ENCODE measurements around the gene IBA57. TPM values are rescaled to one million over a fixed set of nuclear protein-coding genes. Genes with fewer than 3 reads are reported as not detected.

Gene IBA57
- polyA plus RNA-seq, 1 of the 3 experiments (the other 2 are of a cell fraction) = 1.8 TPM

DNA sequence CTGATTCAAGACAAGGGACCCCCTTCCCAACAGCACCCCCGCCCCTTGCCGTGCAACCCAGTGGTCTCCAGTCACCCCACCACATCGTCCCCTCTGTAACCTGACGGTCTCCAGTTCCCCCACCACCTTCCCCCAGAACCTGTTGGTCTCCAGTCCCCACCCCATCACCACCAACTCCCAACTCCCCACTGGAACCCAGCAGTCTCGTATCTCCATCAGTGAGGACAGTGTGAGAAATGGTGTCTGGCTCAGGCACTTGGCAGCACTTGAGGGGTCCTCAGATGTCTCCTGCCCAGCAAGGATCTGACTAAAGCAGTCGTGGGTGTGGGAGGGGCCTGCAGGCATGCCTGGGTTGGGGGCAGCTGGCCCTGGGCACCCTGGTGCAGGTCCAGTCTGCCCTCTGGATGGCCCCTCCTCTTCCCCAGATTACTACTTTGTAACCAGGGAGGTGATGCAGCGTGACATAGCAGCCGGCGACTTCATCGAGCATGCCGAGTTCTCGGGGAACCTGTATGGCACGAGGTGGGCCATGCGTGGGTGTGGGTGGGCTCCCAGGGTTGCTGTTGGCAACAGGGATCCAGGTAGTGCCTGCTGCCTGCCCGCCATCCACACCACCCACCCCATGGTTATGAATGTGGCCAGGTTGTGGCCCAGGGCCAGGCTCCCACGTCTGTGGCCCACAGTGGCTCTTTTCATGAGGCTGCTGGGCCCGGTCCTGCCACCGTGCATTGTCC is 19.0 kb upstream of the IBA57 start:
- Histone ChIP-seq H3F3A (replicated peaks; ENCODE audit: insufficient read depth) (no peaks in the 10 kb centered on the region), H3K9me2 (no peaks in the 10 kb centered on the region), H3K36me3 (replicated peaks in 1 of 2; ENCODE audit: control insufficient read depth in 1 of 2, insufficient read depth in 2 of 2, low read length in 1 of 2) (peaks cover 4 to 36% of the 10 kb centered on the region in 2 experiments), H4K20me1 (ENCODE audit: insufficient read depth) (peaks cover 61% of the 10 kb centered on the region), H3K4me3 (ENCODE audit: low read depth in 2 of 2, low read length in 1 of 2) (no peak overlapping the region), H2AFZ (ENCODE audit: low read depth) (no peak overlapping the region), H3K9ac (no peak overlapping the region), H3K27me3 (ENCODE audit: insufficient read depth) (no peaks in the 10 kb centered on the region), H3K9me3 (no peaks in the 10 kb centered on the region), H3K79me2 (ENCODE audit: insufficient read depth) (peaks cover 55% of the 10 kb centered on the region), H3K4me1 (ENCODE audit: control insufficient read depth in 1 of 2, insufficient read depth in 2 of 2, low read depth in 1 of 2, low read length in 1 of 2) (peaks cover 19 to 26% of the 10 kb centered on the region in 2 experiments; a peak in 2 of 4 replicates), H3K27ac (ENCODE audit: low read depth in 2 of 2, low read length in 1 of 2) (no peak overlapping the region), H3K4me2 (no peak overlapping the region)
- no peak for TF ChIP-seq FOSL2 (IDR thresholded peaks at IDR 0.05; ENCODE audit: borderline replicate concordance, low read depth)
- TF ChIP-seq SMC3 (IDR thresholded peaks at IDR 0.05; ENCODE audit: low read depth, low read length) = no peak
- no peak for TF ChIP-seq TCF12 (IDR thresholded peaks at IDR 0.05)
- TF ChIP-seq ELF1 (IDR thresholded peaks at IDR 0.05) = no peak
- TF ChIP-seq RAD21 (IDR thresholded peaks at IDR 0.05; ENCODE audit: low read length) = no peak
- no peak for TF ChIP-seq RFX5 (IDR thresholded peaks at IDR 0.05; ENCODE audit: low read length)
- TF ChIP-seq, protein P1, sequence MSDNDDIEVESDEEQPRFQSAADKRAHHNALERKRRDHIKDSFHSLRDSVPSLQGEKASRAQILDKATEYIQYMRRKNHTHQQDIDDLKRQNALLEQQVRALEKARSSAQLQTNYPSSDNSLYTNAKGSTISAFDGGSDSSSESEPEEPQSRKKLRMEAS (IDR thresholded peaks at IDR 0.05; ENCODE audit: low read depth) = no peak
- no peak for TF ChIP-seq SIN3A (IDR thresholded peaks at IDR 0.05; ENCODE audit: borderline replicate concordance, low read depth, low read length)
- no peak for TF ChIP-seq MXI1 (IDR thresholded peaks at IDR 0.05; ENCODE audit: low read depth, low read length)
- DNase-seq = peak; percentile 18
- ChIA-PET CTCF (interaction anchor here (5.4 kb wide), 1 partner anchor 19 kb away, joined by 24 read pairs; the partner anchor contains the start of gene IBA57), POLR2A (no interaction called here)
- 93% methylated on average over 12 of the region's 18 CpGs for WGBS (ENCODE audit: low lambda C conversion rate)

DNA sequence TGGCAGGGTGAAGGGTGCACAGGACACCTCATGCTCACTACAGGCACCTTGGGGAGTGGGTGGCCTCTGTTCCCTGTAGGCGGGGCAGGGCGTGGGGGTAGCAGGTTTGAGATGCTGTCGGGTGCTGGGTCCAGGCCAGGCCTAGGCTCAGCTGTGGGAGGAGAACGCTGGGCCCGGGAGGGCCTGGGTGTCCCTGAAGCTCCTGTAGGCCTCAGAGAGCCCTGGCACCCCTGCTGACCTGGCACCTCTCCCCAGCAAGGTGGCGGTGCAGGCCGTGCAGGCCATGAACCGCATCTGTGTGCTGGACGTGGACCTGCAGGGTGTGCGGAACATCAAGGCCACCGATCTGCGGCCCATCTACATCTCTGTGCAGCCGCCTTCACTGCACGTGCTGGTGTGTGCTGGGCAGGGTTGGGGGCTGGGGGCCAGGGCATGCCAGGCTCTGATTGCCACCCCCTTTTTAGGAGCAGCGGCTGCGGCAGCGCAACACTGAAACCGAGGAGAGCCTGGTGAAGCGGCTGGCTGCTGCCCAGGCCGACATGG is 18.4 kb upstream of the IBA57 start:
- peaks cover 54% of the 10 kb centered on the region for H4K20me1 ChIP-seq (ENCODE audit: insufficient read depth)

More for the DNA sequence above, 18.4 kb upstream of the IBA57 start:
- Histone ChIP-seq H3K4me1 (ENCODE audit: control insufficient read depth in 1 of 2, insufficient read depth in 2 of 2, low read depth in 1 of 2, low read length in 1 of 2) (peaks cover 12 to 20% of the 10 kb centered on the region in 2 experiments; a peak in 2 of 4 replicates), H3F3A (replicated peaks; ENCODE audit: insufficient read depth) (no peaks in the 10 kb centered on the region), H3K9me3 (no peaks in the 10 kb centered on the region), H3K36me3 (replicated peaks in 1 of 2; ENCODE audit: control insufficient read depth in 1 of 2, insufficient read depth in 2 of 2, low read length in 1 of 2) (peaks cover 0 to 36% of the 10 kb centered on the region in 2 experiments), H3K4me3 (ENCODE audit: low read depth in 2 of 2, low read length in 1 of 2) (no peak overlapping the region), H3K4me2 (no peak overlapping the region), H3K79me2 (ENCODE audit: insufficient read depth) (peaks cover 48% of the 10 kb centered on the region), H3K27ac (ENCODE audit: low read depth in 2 of 2, low read length in 1 of 2) (no peak overlapping the region), H2AFZ (ENCODE audit: low read depth) (no peak overlapping the region), H3K9ac (no peak overlapping the region), H3K27me3 (ENCODE audit: insufficient read depth) (no peaks in the 10 kb centered on the region), H3K9me2 (no peaks in the 10 kb centered on the region)
- CTCF ChIA-PET = interaction anchor here (5.4 kb wide), 1 partner anchor 19 kb away, joined by 24 read pairs; the partner anchor contains the start of gene IBA57
- DNase-seq = peak; percentile 22
- TF ChIP-seq TAF1 (IDR thresholded peaks at IDR 0.05; ENCODE audit: borderline replicate concordance, low read depth, low read length) = no peak
- TF ChIP-seq, protein P2, sequence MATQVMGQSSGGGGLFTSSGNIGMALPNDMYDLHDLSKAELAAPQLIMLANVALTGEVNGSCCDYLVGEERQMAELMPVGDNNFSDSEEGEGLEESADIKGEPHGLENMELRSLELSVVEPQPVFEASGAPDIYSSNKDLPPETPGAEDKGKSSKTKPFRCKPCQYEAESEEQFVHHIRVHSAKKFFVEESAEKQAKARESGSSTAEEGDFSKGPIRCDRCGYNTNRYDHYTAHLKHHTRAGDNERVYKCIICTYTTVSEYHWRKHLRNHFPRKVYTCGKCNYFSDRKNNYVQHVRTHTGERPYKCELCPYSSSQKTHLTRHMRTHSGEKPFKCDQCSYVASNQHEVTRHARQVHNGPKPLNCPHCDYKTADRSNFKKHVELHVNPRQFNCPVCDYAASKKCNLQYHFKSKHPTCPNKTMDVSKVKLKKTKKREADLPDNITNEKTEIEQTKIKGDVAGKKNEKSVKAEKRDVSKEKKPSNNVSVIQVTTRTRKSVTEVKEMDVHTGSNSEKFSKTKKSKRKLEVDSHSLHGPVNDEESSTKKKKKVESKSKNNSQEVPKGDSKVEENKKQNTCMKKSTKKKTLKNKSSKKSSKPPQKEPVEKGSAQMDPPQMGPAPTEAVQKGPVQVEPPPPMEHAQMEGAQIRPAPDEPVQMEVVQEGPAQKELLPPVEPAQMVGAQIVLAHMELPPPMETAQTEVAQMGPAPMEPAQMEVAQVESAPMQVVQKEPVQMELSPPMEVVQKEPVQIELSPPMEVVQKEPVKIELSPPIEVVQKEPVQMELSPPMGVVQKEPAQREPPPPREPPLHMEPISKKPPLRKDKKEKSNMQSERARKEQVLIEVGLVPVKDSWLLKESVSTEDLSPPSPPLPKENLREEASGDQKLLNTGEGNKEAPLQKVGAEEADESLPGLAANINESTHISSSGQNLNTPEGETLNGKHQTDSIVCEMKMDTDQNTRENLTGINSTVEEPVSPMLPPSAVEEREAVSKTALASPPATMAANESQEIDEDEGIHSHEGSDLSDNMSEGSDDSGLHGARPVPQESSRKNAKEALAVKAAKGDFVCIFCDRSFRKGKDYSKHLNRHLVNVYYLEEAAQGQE (IDR thresholded peaks at IDR 0.05; ENCODE audit: low read depth, low read length) = no peak
- TF ChIP-seq RFX5 (IDR thresholded peaks at IDR 0.05; ENCODE audit: low read length) = no peak
- no peak for TF ChIP-seq NRF1 (IDR thresholded peaks at IDR 0.05; ENCODE audit: low read depth, low read length)
- TF ChIP-seq, protein P1 (IDR thresholded peaks at IDR 0.05; ENCODE audit: low read depth) = no peak
- no peak for TF ChIP-seq SMC3 (IDR thresholded peaks at IDR 0.05; ENCODE audit: low read depth, low read length)
- TF ChIP-seq ELF1 (IDR thresholded peaks at IDR 0.05) = no peak
- no peak for TF ChIP-seq SIN3A (IDR thresholded peaks at IDR 0.05; ENCODE audit: borderline replicate concordance, low read depth, low read length)
- TF ChIP-seq, protein P3, sequence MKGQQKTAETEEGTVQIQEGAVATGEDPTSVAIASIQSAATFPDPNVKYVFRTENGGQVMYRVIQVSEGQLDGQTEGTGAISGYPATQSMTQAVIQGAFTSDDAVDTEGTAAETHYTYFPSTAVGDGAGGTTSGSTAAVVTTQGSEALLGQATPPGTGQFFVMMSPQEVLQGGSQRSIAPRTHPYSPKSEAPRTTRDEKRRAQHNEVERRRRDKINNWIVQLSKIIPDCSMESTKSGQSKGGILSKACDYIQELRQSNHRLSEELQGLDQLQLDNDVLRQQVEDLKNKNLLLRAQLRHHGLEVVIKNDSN (IDR thresholded peaks at IDR 0.05; ENCODE audit: borderline replicate concordance, low read depth) = no peak
- TF ChIP-seq EZH2phosphoT487 (IDR thresholded peaks at IDR 0.05; ENCODE audit: borderline replicate concordance, low read depth) = no peak
- POLR2A ChIA-PET = no interaction called here
- 100% methylated on average over 2 of the region's 20 CpGs for WGBS (ENCODE audit: low lambda C conversion rate)
